Mesendoderm (in vitro differentiated cells): ENCODE measurements around the gene ARHGEF5.
"Not testable (repeated sequence)": the region's sequence is repeated elsewhere in the genome, so short reads cannot be mapped to it uniquely, and the experiment has no call there.

ENCODE experiments used
- DNase-seq: peaks from one replicate; pipeline ENCODE4 v3.0.0; 2013
- H2AK5ac ChIP-seq: 2 replicates; pipeline ENCODE4 v1.6.1; 2013; ENCODE audit warnings: low read length, inconsistent platforms
- H2BK120ac ChIP-seq: 2 replicates; pipeline ENCODE4 v1.6.1; 2013; ENCODE audit warnings: low read depth, mild to moderate bottlenecking, low read length, moderate library complexity, mixed read lengths
- H2BK15ac ChIP-seq: replicated peaks from 2 replicates; pipeline ENCODE4 v1.6.1; 2013; ENCODE audit warnings: low read depth, mild to moderate bottlenecking, moderate library complexity
- H2BK5ac ChIP-seq: 2 replicates; pipeline ENCODE4 v1.6.1; 2013; ENCODE audit warnings: low read length, inconsistent platforms
- H3K18ac ChIP-seq: 2 replicates; pipeline ENCODE4 v1.6.1; 2013; ENCODE audit warnings: mild to moderate bottlenecking, low read length, mixed read lengths
- H3K23ac ChIP-seq: one replicate; pipeline ENCODE4 v1.6.1; 2013; ENCODE audit warnings: low read length
- H3K27ac ChIP-seq: 2 replicates; pipeline ENCODE4 v1.5.1; 2013; ENCODE audit warnings: low read depth, mild to moderate bottlenecking, inconsistent platforms, low read length, moderate library complexity
- H3K27me3 ChIP-seq: 2 replicates; pipeline ENCODE4 v1.6.1; 2013; ENCODE audit warnings: low read length, control low read depth, mild to moderate bottlenecking, inconsistent platforms; ENCODE audit not compliant: insufficient read depth, poor library complexity
- H3K36me3 ChIP-seq: 2 replicates; pipeline ENCODE4 v1.6.1; 2013; ENCODE audit warnings: low read length, inconsistent platforms; ENCODE audit not compliant: control insufficient read depth, insufficient read depth
- H3K4ac ChIP-seq: one replicate; pipeline ENCODE4 v1.6.1; 2013; ENCODE audit warnings: low read depth, mild to moderate bottlenecking, low read length, moderate library complexity
- H3K4me1 ChIP-seq: 2 replicates; pipeline ENCODE4 v1.6.1; 2013; ENCODE audit warnings: low read depth, low read length, inconsistent platforms; ENCODE audit not compliant: control insufficient read depth
- H3K4me2 ChIP-seq: 2 replicates; pipeline ENCODE4 v1.6.1; 2013; ENCODE audit warnings: low read length
- H3K4me3 ChIP-seq: 2 replicates; pipeline ENCODE4 v1.5.1; 2013; ENCODE audit warnings: mild to moderate bottlenecking, low read length
- H3K56ac ChIP-seq: one replicate; pipeline ENCODE4 v1.6.1; 2013; ENCODE audit warnings: low read length
- H3K79me1 ChIP-seq: 2 replicates; pipeline ENCODE4 v1.6.1; 2013; ENCODE audit warnings: low read length, inconsistent platforms
- H3K79me2 ChIP-seq: 2 replicates; pipeline ENCODE4 v1.6.1; 2013; ENCODE audit warnings: mild to moderate bottlenecking, low read length; ENCODE audit not compliant: control insufficient read depth, insufficient read depth
- H3K9ac ChIP-seq: 2 replicates; pipeline ENCODE4 v1.6.1; 2013; ENCODE audit warnings: low read length, inconsistent platforms
- H4K5ac ChIP-seq: one replicate; pipeline ENCODE4 v1.6.1; 2013; ENCODE audit warnings: low read length
- H4K8ac ChIP-seq: one replicate; pipeline ENCODE4 v1.6.1; 2013; ENCODE audit warnings: low read depth, mild to moderate bottlenecking, control low read depth, low read length, moderate library complexity
- WGBS: extraction: QIAGEN DNeasy Blood & Tissue Kit; methylation state at CpG from one replicate; pipeline ENCODE4 v1.1.7; 2013; ENCODE audit warnings: low lambda C conversion rate, missing lambda C conversion rate; ENCODE audit not compliant: insufficient coverage; ENCODE audit errors: extremely low coverage; 5-methylcytosine and 5-hydroxymethylcytosine counted together

Gene ARHGEF5

DNA sequence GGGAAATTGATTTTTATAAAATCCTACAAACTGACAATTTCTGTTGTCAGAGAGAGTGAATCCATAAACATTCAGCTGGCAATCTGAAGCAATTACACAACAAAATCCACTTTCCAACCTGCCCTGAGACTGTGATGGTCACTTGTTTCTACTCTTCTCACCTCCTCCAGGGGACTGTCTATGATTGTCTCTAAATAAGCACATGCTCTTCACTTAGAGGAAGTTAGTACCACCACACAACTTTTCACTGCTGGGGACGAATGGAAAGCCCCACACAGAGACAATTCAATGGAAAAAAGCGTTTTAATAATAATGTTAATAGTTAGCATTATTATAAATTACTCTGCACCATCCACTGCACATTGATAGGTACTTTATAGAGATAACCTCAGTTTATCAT is 35.7 kb upstream of the ARHGEF5 start:
- not testable (repeated sequence) for H2BK5ac ChIP-seq, H3K9ac ChIP-seq, H4K8ac ChIP-seq, H3K56ac ChIP-seq, H2AK5ac ChIP-seq, H3K18ac ChIP-seq, H3K79me1 ChIP-seq, H3K4me3 ChIP-seq, H3K79me2 ChIP-seq, H3K27ac ChIP-seq, H3K36me3 ChIP-seq, H3K23ac ChIP-seq, H3K4me2 ChIP-seq, H3K4me1 ChIP-seq, H3K4ac ChIP-seq, H3K27me3 ChIP-seq, H2BK120ac ChIP-seq, DNase-seq, H2BK15ac ChIP-seq, H4K5ac ChIP-seq
- no CpG with 5 or more reads among the region's 2 CpGs for WGBS

DNA sequence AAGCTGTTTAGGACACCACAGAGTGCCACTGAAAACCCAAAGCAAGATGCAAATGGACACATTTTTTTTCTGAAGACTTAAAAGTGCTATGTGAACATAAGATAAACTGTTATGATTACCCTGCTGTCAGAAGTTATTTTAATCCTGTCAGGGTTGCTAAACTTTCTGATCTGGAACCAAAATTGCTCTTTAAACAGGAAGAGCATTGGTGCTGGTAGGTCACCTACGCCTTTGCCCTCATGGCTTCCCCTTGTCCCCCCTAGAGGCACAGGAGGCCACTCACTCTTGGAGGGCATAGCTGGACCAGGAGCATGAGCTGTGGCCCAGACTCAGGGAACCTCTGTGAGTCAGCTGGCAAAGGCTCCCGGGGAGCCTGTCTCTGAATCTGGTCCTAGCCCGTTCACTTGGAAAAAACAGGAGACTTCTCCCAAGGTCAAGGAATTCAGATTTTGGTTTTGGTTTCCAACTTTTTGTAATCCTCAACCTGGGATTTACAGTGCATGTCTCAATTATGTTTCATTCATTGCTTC is 33.5 kb upstream of the ARHGEF5 start:
- not testable (repeated sequence) for H4K5ac ChIP-seq, H4K8ac ChIP-seq, H2AK5ac ChIP-seq, H2BK120ac ChIP-seq, H3K56ac ChIP-seq, H3K23ac ChIP-seq, H3K4me1 ChIP-seq, H2BK15ac ChIP-seq, H3K36me3 ChIP-seq, H3K79me1 ChIP-seq, H3K4ac ChIP-seq, H3K27me3 ChIP-seq, DNase-seq, H3K27ac ChIP-seq, H3K79me2 ChIP-seq, H3K4me2 ChIP-seq, H2BK5ac ChIP-seq, H3K4me3 ChIP-seq, H3K18ac ChIP-seq, H3K9ac ChIP-seq
- no CpG with 5 or more reads among the region's 3 CpGs for WGBS

- H3K4me1 ChIP-seq, H3K4me2 ChIP-seq, DNase-seq, H3K9ac ChIP-seq, H3K79me2 ChIP-seq, H3K4me3 ChIP-seq, H2BK5ac ChIP-seq, H4K5ac ChIP-seq, H2BK120ac ChIP-seq, H3K27me3 ChIP-seq, H3K27ac ChIP-seq, H3K4ac ChIP-seq, H3K79me1 ChIP-seq, H3K23ac ChIP-seq, H2BK15ac ChIP-seq, H3K56ac ChIP-seq, H4K8ac ChIP-seq, H2AK5ac ChIP-seq, H3K18ac ChIP-seq, H3K36me3 ChIP-seq: not testable (repeated sequence)
- WGBS, result no CpG with 5 or more reads among the region's 4 CpGs
These were observed 31.8 kb upstream of the ARHGEF5 start for GRCh38 chr7:144323359-144323758.

DNA sequence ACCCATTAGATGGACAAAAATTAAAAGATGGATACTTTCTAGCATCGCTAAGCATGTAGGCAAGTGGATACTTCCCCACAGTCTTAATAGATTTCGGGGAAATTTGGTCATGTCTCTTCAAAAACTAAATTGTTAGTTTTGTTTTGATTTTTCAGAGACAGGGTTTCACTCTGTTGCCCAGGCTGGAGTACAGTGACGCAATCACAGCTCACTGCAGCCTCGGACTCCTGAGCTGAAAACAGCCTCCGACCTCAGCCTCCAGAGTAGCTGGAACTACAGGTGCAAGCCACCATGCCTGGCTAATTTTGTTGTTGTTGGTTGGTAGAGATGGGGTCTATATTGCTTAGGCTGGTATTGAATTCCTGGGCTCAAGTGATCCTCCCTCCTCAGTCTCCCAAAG is 29.3 kb upstream of the ARHGEF5 start:
- H3K4ac ChIP-seq, H3K36me3 ChIP-seq, DNase-seq, H3K9ac ChIP-seq, H4K8ac ChIP-seq, H3K27me3 ChIP-seq, H3K4me2 ChIP-seq, H2AK5ac ChIP-seq, H3K79me1 ChIP-seq, H4K5ac ChIP-seq, H3K27ac ChIP-seq, H3K56ac ChIP-seq, H2BK15ac ChIP-seq, H3K4me1 ChIP-seq, H2BK120ac ChIP-seq, H3K79me2 ChIP-seq, H3K23ac ChIP-seq, H2BK5ac ChIP-seq, H3K4me3 ChIP-seq, H3K18ac ChIP-seq: not testable (repeated sequence)
- WGBS, result no CpG with 5 or more reads among the region's 5 CpGs

DNA sequence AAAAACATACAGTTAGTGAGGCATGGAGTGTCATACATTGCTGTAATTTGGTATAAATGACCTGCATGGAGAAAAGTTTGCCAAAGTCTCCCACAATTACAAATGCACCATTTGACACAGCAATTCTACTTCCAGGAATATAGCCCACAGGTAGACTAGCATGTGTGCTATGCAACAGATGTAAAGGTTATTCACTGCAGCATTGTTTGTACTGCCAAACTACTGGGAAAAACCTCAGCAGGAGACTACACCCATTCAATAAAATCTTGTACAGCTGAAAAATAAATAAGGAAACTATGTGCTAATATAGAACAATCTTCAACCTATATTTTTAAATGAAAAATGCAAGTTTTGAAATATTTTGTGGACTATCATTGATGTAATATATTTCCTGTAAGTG is 25.2 kb upstream of the ARHGEF5 start:
- not testable (repeated sequence) for H3K4me3 ChIP-seq, DNase-seq, H4K5ac ChIP-seq, H4K8ac ChIP-seq, H3K4ac ChIP-seq, H3K4me2 ChIP-seq, H3K4me1 ChIP-seq, H3K36me3 ChIP-seq, H3K79me1 ChIP-seq, H2BK5ac ChIP-seq, H3K56ac ChIP-seq, H3K27ac ChIP-seq, H2AK5ac ChIP-seq, H3K79me2 ChIP-seq, H2BK120ac ChIP-seq, H3K18ac ChIP-seq, H2BK15ac ChIP-seq, H3K27me3 ChIP-seq, H3K9ac ChIP-seq, H3K23ac ChIP-seq

DNA sequence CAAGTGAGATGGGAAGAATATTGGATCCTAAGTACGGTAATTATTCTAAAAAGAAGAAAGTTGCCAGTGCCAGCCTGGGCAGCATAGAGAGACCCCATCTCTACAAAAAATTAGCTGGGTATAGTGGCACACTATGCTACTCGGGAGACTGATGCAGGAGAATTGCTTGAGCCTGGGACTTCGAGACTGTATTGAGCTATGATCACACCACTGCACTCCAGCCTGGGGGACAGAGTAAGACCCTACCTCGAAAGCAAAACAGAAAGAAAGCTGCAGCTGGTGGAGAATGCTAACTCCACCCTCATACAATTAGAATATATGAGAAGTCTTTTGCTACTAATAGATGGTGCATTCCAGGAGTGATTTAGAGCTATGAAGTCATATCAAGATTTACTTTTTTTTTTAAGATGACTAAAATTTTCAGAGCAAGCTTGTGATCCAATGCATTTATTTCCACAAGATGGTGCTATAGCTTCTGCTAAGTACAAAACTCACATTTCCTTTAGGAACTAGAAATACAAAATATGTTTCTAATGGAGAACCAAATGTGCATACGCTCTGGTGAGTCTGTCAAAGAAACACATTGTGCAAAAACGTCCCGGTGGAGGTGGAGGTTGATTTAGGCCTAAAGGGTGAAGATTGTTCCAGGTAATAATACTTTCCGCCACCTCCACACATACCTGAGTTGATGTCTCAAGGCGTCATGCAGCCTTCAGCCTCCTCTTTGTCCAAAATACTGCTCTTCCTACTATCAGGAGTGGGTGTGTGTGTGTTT is 23.8 kb upstream of the ARHGEF5 start:
- H3K4ac ChIP-seq, H3K79me2 ChIP-seq, H3K27me3 ChIP-seq, H4K8ac ChIP-seq, H3K4me1 ChIP-seq, H2BK120ac ChIP-seq, H3K27ac ChIP-seq, H3K36me3 ChIP-seq, H2BK15ac ChIP-seq, H3K79me1 ChIP-seq, DNase-seq, H3K9ac ChIP-seq, H3K4me3 ChIP-seq, H2BK5ac ChIP-seq, H3K18ac ChIP-seq, H4K5ac ChIP-seq, H3K4me2 ChIP-seq, H3K23ac ChIP-seq, H2AK5ac ChIP-seq, H3K56ac ChIP-seq: not testable (repeated sequence)
- no CpG with 5 or more reads among the region's 9 CpGs for WGBS
